Measurements from ENCODE around the gene CFAP65.

CFAP65 gene

GRCh38 chr2:219038600-219038999 is 2.7 kb downstream of the CFAP65 start:
- H4K8ac ChIP-seq (ENCODE audit: low read depth, low read length): no peak overlapping the region
- H3K79me2 ChIP-seq (ENCODE audit: control insufficient read depth, insufficient read depth, low read length): no peaks in the 10 kb centered on the region
- H3K27ac ChIP-seq (ENCODE audit: low read depth, low read length): no peak overlapping the region
- no peak overlapping the region for H4K5ac ChIP-seq (ENCODE audit: low read length)
- no peak overlapping the region for H2BK5ac ChIP-seq (ENCODE audit: low read length)
- H3K23ac ChIP-seq (ENCODE audit: low read length): no peak overlapping the region
- no peak overlapping the region for H3K9ac ChIP-seq (ENCODE audit: low read length)
- no peak overlapping the region for H3K18ac ChIP-seq (ENCODE audit: low read length)
- DNase-seq: no peak
- no peaks in the 10 kb centered on the region for H3K27me3 ChIP-seq (ENCODE audit: insufficient read depth, low read length, poor library complexity)
- H2BK15ac ChIP-seq (replicated peaks; ENCODE audit: low read depth): no peak overlapping the region
- no peaks in the 10 kb centered on the region for H3K4me1 ChIP-seq (ENCODE audit: control insufficient read depth, low read depth, low read length)
- no peaks in the 10 kb centered on the region for H3K79me1 ChIP-seq (ENCODE audit: low read length)
- no peaks in the 10 kb centered on the region for H3K36me3 ChIP-seq (ENCODE audit: control insufficient read depth, insufficient read depth, low read length)
- no peak overlapping the region for H3K4me3 ChIP-seq (ENCODE audit: low read length)
- WGBS (ENCODE audit: extremely low coverage, insufficient coverage, low lambda C conversion rate): no CpG with 5 or more reads among the region's 1 CpG
- no peak overlapping the region for H2AK5ac ChIP-seq (ENCODE audit: low read length)
- H3K4me2 ChIP-seq (ENCODE audit: low read length): no peak overlapping the region
- no peak overlapping the region for H3K4ac ChIP-seq (ENCODE audit: low read depth, low read length)
- no peak overlapping the region for H2BK120ac ChIP-seq (ENCODE audit: low read depth, low read length)
- H3K56ac ChIP-seq (ENCODE audit: low read length): no peak overlapping the region

GRCh38 chr2:219037783-219038499 is 3.4 kb downstream of the CFAP65 start:
- Histone ChIP-seq H2BK15ac (replicated peaks; ENCODE audit: low read depth) (no peak overlapping the region), H3K27me3 (ENCODE audit: insufficient read depth, low read length, poor library complexity) (no peaks in the 10 kb centered on the region), H3K23ac (ENCODE audit: low read length) (no peak overlapping the region), H3K4me1 (ENCODE audit: control insufficient read depth, low read depth, low read length) (no peaks in the 10 kb centered on the region), H2AK5ac (ENCODE audit: low read length) (no peak overlapping the region), H3K4me2 (ENCODE audit: low read length) (no peak overlapping the region), H3K79me1 (ENCODE audit: low read length) (no peaks in the 10 kb centered on the region), H3K79me2 (ENCODE audit: control insufficient read depth, insufficient read depth, low read length) (no peaks in the 10 kb centered on the region), H3K4ac (ENCODE audit: low read depth, low read length) (no peak overlapping the region), H3K27ac (ENCODE audit: low read depth, low read length) (no peak overlapping the region), H3K18ac (ENCODE audit: low read length) (no peak overlapping the region), H2BK5ac (ENCODE audit: low read length) (no peak overlapping the region), H4K8ac (ENCODE audit: low read depth, low read length) (no peak overlapping the region), H3K4me3 (ENCODE audit: low read length) (no peak overlapping the region), H3K56ac (ENCODE audit: low read length) (no peak overlapping the region), H2BK120ac (ENCODE audit: low read depth, low read length) (no peak overlapping the region), H3K9ac (ENCODE audit: low read length) (no peak overlapping the region), H3K36me3 (ENCODE audit: control insufficient read depth, insufficient read depth, low read length) (no peaks in the 10 kb centered on the region), H4K5ac (ENCODE audit: low read length) (no peak overlapping the region)
- WGBS (ENCODE audit: extremely low coverage, insufficient coverage, low lambda C conversion rate): no CpG with 5 or more reads among the region's 8 CpGs
- DNase-seq: no peak

DNA sequence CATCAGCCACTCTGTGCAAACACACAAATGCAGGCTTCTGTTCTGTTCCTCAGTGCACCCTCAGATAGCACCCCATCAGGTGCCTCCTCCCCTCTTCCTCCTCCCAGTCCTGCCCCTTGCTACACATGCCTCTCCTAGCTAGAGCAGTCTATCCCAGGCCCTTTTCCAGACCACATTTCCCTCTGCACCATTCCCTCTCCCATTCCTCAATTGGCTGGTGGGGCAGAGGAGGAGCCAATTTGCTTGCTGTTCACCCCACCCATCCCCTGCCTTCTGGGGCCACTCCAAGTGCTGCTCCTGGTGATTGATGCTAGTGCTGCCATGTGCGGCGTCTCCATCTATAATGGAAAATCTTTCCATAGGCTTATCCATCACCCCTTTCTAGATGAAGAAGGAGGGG is 5.4 kb downstream of the CFAP65 start:
- WGBS (ENCODE audit: extremely low coverage, insufficient coverage, low lambda C conversion rate): no CpG with 5 or more reads among the region's 2 CpGs
- no peak overlapping the region for H4K5ac ChIP-seq (ENCODE audit: low read length)
- no peak for DNase-seq
- no peak overlapping the region for H3K27ac ChIP-seq (ENCODE audit: low read depth, low read length)
- no peak overlapping the region for H3K4ac ChIP-seq (ENCODE audit: low read depth, low read length)
- no peak overlapping the region for H2AK5ac ChIP-seq (ENCODE audit: low read length)
- H3K4me2 ChIP-seq (ENCODE audit: low read length): no peak overlapping the region
- no peaks in the 10 kb centered on the region for H3K36me3 ChIP-seq (ENCODE audit: control insufficient read depth, insufficient read depth, low read length)
- H3K79me2 ChIP-seq (ENCODE audit: control insufficient read depth, insufficient read depth, low read length): no peaks in the 10 kb centered on the region
- H3K27me3 ChIP-seq (ENCODE audit: insufficient read depth, low read length, poor library complexity): no peaks in the 10 kb centered on the region
- no peaks in the 10 kb centered on the region for H3K4me1 ChIP-seq (ENCODE audit: control insufficient read depth, low read depth, low read length)
- H3K4me3 ChIP-seq (ENCODE audit: low read length): no peak overlapping the region
- no peak overlapping the region for H3K18ac ChIP-seq (ENCODE audit: low read length)
- no peak overlapping the region for H2BK120ac ChIP-seq (ENCODE audit: low read depth, low read length)
- H2BK15ac ChIP-seq (replicated peaks; ENCODE audit: low read depth): no peak overlapping the region
- no peak overlapping the region for H3K23ac ChIP-seq (ENCODE audit: low read length)
- no peak overlapping the region for H3K56ac ChIP-seq (ENCODE audit: low read length)
- H3K79me1 ChIP-seq (ENCODE audit: low read length): no peaks in the 10 kb centered on the region
- H3K9ac ChIP-seq (ENCODE audit: low read length): no peak overlapping the region
- H2BK5ac ChIP-seq (ENCODE audit: low read length): no peak overlapping the region
- H4K8ac ChIP-seq (ENCODE audit: low read depth, low read length): no peak overlapping the region

GRCh38 chr2:219034823-219035222 is 6.5 kb downstream of the CFAP65 start:
- Histone ChIP-seq H2AK5ac (ENCODE audit: low read length) (no peak overlapping the region), H3K4me3 (ENCODE audit: low read length) (no peak overlapping the region), H3K79me1 (ENCODE audit: low read length) (no peaks in the 10 kb centered on the region), H3K36me3 (ENCODE audit: control insufficient read depth, insufficient read depth, low read length) (no peaks in the 10 kb centered on the region), H3K18ac (ENCODE audit: low read length) (no peak overlapping the region), H3K79me2 (ENCODE audit: control insufficient read depth, insufficient read depth, low read length) (no peaks in the 10 kb centered on the region), H3K56ac (ENCODE audit: low read length) (no peak overlapping the region), H2BK120ac (ENCODE audit: low read depth, low read length) (no peak overlapping the region), H3K27me3 (ENCODE audit: insufficient read depth, low read length, poor library complexity) (no peaks in the 10 kb centered on the region), H4K5ac (ENCODE audit: low read length) (no peak overlapping the region), H2BK15ac (replicated peaks; ENCODE audit: low read depth) (no peak overlapping the region), H2BK5ac (ENCODE audit: low read length) (no peak overlapping the region), H3K9ac (ENCODE audit: low read length) (no peak overlapping the region), H3K27ac (ENCODE audit: low read depth, low read length) (no peak overlapping the region), H4K8ac (ENCODE audit: low read depth, low read length) (no peak overlapping the region), H3K4me2 (ENCODE audit: low read length) (no peak overlapping the region), H3K23ac (ENCODE audit: low read length) (no peak overlapping the region), H3K4ac (ENCODE audit: low read depth, low read length) (no peak overlapping the region), H3K4me1 (ENCODE audit: control insufficient read depth, low read depth, low read length) (no peaks in the 10 kb centered on the region)
- WGBS (ENCODE audit: extremely low coverage, insufficient coverage, low lambda C conversion rate): no CpG with 5 or more reads among the region's 6 CpGs
- DNase-seq: no peak

DNA sequence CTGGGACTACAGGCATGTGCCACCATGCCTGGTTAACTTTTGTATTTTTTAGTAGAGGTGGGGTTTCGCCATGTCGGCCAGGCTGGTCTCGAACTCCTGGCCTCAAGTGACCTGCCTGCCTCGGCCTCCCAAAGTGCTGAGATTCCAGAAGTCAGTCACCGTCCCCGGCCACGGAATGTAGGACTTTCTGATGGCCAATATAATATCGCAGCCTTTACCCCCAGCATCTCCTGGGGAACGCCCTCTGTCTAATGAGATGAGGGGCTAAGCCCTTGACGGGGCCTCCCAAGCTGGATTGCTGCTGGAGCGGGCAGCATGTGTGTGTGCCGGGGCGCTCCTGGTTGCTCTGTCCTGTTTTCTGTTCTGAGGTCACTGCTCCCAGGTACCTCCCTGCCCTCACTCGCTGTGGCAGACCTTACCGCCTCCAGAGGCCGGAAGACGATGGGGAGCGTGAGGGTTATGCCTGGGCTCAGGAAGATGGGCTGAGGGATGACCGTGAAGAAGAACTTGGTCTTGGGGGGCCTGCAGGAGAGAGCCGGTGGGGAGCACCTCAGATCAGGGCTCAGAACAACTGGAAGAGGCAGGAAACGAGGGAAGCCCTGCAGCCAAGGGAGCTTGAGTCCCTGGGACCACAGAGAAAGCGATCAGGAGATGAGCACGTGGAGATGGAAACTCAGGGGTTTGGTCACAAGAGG is 9.1 kb downstream of the CFAP65 start:
- no peak overlapping the region for H3K23ac ChIP-seq (ENCODE audit: low read length)
- H2BK5ac ChIP-seq (ENCODE audit: low read length): no peak overlapping the region
- no peak overlapping the region for H4K8ac ChIP-seq (ENCODE audit: low read depth, low read length)
- H2AK5ac ChIP-seq (ENCODE audit: low read length): no peak overlapping the region
- H4K5ac ChIP-seq (ENCODE audit: low read length): no peak overlapping the region
- no peaks in the 10 kb centered on the region for H3K36me3 ChIP-seq (ENCODE audit: control insufficient read depth, insufficient read depth, low read length)
- no peak overlapping the region for H2BK15ac ChIP-seq (replicated peaks; ENCODE audit: low read depth)
- no peak overlapping the region for H3K4ac ChIP-seq (ENCODE audit: low read depth, low read length)
- no peaks in the 10 kb centered on the region for H3K79me1 ChIP-seq (ENCODE audit: low read length)
- no peak overlapping the region for H3K18ac ChIP-seq (ENCODE audit: low read length)
- H3K9ac ChIP-seq (ENCODE audit: low read length): no peak overlapping the region
- H3K4me1 ChIP-seq (ENCODE audit: control insufficient read depth, low read depth, low read length): no peaks in the 10 kb centered on the region
- no peaks in the 10 kb centered on the region for H3K79me2 ChIP-seq (ENCODE audit: control insufficient read depth, insufficient read depth, low read length)
- H3K27ac ChIP-seq (ENCODE audit: low read depth, low read length): no peak overlapping the region
- H3K4me3 ChIP-seq (ENCODE audit: low read length): no peak overlapping the region
- no peak overlapping the region for H2BK120ac ChIP-seq (ENCODE audit: low read depth, low read length)
- no peak for DNase-seq
- H3K56ac ChIP-seq (ENCODE audit: low read length): no peak overlapping the region
- H3K4me2 ChIP-seq (ENCODE audit: low read length): no peak overlapping the region
- no peaks in the 10 kb centered on the region for H3K27me3 ChIP-seq (ENCODE audit: insufficient read depth, low read length, poor library complexity)
- WGBS (ENCODE audit: extremely low coverage, insufficient coverage, low lambda C conversion rate): no CpG with 5 or more reads among the region's 23 CpGs

All from mesendoderm (in vitro differentiated cells).